ENCODE data around the gene OTOP3. TPM values are rescaled to one million over a fixed set of nuclear protein-coding genes. Genes with fewer than 3 reads are reported as not detected.

Gene OTOP3
- total RNA-seq, 4 donors from 2014 or later, result 0.65 to 0.98 TPM; not detected in 2

GRCh38 chr17:74916136-74916850 lies 19.4 kb upstream of the OTOP3 start:
- Histone ChIP-seq H3K4me3 (no peak overlapping the region), H3K9me3 (no peaks in the 10 kb centered on the region), H3K36me3 (no peaks in the 10 kb centered on the region), H3K27ac (no peak overlapping the region), H3K4me1 (peaks cover 10% of the 10 kb centered on the region), H3K27me3 (peaks cover 21% of the 10 kb centered on the region)
- TF ChIP-seq EP300 (IDR thresholded peaks at IDR 0.05), result no peak
- no peak for TF ChIP-seq POLR2AphosphoS5 (IDR thresholded peaks at IDR 0.05)
- TF ChIP-seq, protein P1, sequence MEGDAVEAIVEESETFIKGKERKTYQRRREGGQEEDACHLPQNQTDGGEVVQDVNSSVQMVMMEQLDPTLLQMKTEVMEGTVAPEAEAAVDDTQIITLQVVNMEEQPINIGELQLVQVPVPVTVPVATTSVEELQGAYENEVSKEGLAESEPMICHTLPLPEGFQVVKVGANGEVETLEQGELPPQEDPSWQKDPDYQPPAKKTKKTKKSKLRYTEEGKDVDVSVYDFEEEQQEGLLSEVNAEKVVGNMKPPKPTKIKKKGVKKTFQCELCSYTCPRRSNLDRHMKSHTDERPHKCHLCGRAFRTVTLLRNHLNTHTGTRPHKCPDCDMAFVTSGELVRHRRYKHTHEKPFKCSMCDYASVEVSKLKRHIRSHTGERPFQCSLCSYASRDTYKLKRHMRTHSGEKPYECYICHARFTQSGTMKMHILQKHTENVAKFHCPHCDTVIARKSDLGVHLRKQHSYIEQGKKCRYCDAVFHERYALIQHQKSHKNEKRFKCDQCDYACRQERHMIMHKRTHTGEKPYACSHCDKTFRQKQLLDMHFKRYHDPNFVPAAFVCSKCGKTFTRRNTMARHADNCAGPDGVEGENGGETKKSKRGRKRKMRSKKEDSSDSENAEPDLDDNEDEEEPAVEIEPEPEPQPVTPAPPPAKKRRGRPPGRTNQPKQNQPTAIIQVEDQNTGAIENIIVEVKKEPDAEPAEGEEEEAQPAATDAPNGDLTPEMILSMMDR (IDR thresholded peaks at IDR 0.05), result no peak
- no peak for TF ChIP-seq POLR2A (IDR thresholded peaks at IDR 0.05)
- DNase-seq (ENCODE audit: low spot score in 2 of 2), result no peak
- 79% methylated on average over 12 of the region's 13 CpGs for WGBS

- no peak for DNase-seq (ENCODE audit: low spot score in 2 of 2)
- Histone ChIP-seq H3K4me3 (no peak overlapping the region), H3K36me3 (no peaks in the 10 kb centered on the region), H3K27me3 (peaks cover 22% of the 10 kb centered on the region), H3K9me3 (no peaks in the 10 kb centered on the region), H3K27ac (no peak overlapping the region), H3K4me1 (peaks cover 14% of the 10 kb centered on the region)
- 88% methylated on average over 11 of the region's 11 CpGs for WGBS
- TF ChIP-seq POLR2A (IDR thresholded peaks at IDR 0.05), result no peak
- no peak for TF ChIP-seq POLR2AphosphoS5 (IDR thresholded peaks at IDR 0.05)
- TF ChIP-seq, protein P1 (IDR thresholded peaks at IDR 0.05), result no peak
- TF ChIP-seq EP300 (IDR thresholded peaks at IDR 0.05), result no peak
These were observed 18.9 kb upstream of the OTOP3 start for GRCh38 chr17:74916851-74917199.

DNA sequence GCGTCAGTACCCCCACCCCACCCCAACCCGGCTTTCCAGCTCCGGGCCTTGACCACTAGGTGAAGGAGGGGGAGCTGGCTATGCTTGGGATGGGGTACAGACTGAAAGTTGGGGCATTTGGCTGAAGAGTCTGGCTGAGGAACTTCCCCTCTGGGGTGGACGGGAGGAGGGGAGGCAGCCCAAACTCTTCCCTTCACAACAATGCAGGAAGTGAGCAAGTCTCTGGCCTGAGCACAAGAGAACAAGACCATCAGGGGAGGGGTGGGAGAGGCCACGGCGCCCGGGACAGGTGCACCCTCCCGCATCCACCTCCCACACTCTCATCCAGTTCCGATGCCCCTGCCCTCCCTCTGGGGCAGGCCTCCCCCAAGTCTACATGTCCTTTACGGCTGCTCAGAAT lies 18.3 kb upstream of the OTOP3 start:
- H3K36me3 ChIP-seq, result no peaks in the 10 kb centered on the region
- H3K9me3 ChIP-seq, result no peaks in the 10 kb centered on the region
- no peak overlapping the region for H3K4me3 ChIP-seq
- WGBS, result 68% methylated on average over 5 of the region's 10 CpGs
- TF ChIP-seq, protein P1 (IDR thresholded peaks at IDR 0.05), result no peak
- peaks cover 20% of the 10 kb centered on the region for H3K4me1 ChIP-seq
- H3K27ac ChIP-seq, result no peak overlapping the region
- DNase-seq (ENCODE audit: low spot score in 2 of 2), result no peak
- H3K27me3 ChIP-seq, result peaks cover 28% of the 10 kb centered on the region

DNA sequence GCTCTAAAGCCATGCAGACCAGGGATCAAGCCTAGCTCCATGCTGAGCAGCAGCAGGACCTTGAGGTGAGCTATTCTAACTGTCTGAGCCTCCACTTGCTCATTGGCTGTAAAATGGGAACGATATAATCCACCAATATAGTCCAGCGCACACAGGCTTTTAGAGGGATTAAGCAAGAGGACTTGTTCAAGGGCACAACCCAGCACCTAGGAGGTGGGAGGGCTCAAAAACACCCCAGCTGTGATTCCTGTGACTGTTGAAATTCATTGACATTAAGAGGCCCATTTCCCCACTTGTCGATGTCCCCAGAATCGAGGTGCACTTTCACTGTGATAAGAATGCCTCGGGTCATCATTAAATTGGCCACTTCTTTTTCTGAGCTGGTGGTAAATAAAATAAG lies 16.8 kb upstream of the OTOP3 start:
- no peak overlapping the region for H3K4me3 ChIP-seq
- TF ChIP-seq POLR2AphosphoS5 (IDR thresholded peaks at IDR 0.05) (no peak), EP300 (IDR thresholded peaks at IDR 0.05) (no peak), POLR2A (IDR thresholded peaks at IDR 0.05) (no peak)
- TF ChIP-seq, protein P1 (IDR thresholded peaks at IDR 0.05), result no peak
- peaks cover 35% of the 10 kb centered on the region for H3K4me1 ChIP-seq
- H3K27me3 ChIP-seq, result peaks cover 43% of the 10 kb centered on the region
- no peak for DNase-seq (ENCODE audit: low spot score in 2 of 2)
- no peaks in the 10 kb centered on the region for H3K36me3 ChIP-seq
- H3K27ac ChIP-seq, result no peak overlapping the region
- 88% methylated on average over 5 of the region's 5 CpGs for WGBS
- H3K9me3 ChIP-seq, result no peaks in the 10 kb centered on the region

DNA sequence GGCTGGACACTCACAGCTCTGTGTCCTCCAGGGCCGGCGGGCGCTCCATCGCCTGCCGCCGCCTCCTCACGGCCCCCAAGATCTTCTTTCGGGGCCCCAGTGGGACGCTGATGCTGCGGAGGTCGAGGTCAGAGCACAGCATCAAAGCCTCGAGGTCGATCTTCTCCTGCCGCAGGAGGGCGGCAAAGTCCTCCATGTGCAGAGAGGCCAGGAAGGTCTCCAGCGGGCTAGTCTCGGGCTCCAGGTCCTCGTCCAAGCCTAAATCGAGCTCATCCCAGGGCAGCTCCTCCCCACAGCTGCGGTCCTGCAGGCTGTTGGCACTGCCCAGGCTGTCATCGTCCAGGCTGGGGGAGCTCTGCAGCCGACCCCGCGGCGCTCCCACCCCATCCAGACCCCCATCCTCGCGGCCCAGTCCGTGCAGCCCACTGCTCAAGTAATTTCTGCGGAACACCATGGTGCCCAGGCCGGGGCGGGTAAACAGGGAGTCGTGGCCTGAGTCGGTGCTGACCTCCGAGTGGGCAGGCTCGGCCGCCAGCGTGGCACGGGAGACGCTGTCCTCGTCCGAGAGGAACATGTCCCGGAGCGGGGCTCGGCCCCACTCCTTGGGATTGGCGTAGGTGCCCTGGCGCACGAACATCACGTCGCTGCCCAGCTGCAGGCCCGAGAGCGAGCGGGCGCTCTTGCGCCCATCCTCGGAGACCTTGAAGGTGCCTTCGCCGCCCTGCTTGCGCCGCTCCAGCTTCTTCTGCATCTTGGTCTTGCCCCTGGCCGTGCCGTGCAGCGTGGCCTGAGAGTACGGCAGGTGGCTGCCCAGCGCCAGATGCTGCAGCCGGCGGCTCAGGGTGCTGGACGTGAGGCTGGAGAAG lies 16.0 kb upstream of the OTOP3 start:
- H3K4me1 ChIP-seq, result peaks cover 43% of the 10 kb centered on the region
- TF ChIP-seq POLR2A (IDR thresholded peaks at IDR 0.05), result no peak
- H3K27me3 ChIP-seq, result peaks cover 50% of the 10 kb centered on the region
- H3K4me3 ChIP-seq, result no peak overlapping the region
- no peak overlapping the region for H3K27ac ChIP-seq
- no peaks in the 10 kb centered on the region for H3K36me3 ChIP-seq
- no peaks in the 10 kb centered on the region for H3K9me3 ChIP-seq
- 73% methylated on average over 17 of the region's 67 CpGs for whole genome bisulfite sequencing
- DNase-seq (ENCODE audit: low spot score in 2 of 2), result no peak
